ENCODE measurements around the gene SYNRG. TPM values are rescaled to one million over a fixed set of nuclear protein-coding genes. Genes with fewer than 3 reads are reported as not detected.

SYNRG gene
- total and polyA plus RNA-seq, 2 of the 13 experiments (the other 11 are each of a cell fraction or from before 2014, with no cell fraction given): 7.3 to 8.7 TPM

DNA sequence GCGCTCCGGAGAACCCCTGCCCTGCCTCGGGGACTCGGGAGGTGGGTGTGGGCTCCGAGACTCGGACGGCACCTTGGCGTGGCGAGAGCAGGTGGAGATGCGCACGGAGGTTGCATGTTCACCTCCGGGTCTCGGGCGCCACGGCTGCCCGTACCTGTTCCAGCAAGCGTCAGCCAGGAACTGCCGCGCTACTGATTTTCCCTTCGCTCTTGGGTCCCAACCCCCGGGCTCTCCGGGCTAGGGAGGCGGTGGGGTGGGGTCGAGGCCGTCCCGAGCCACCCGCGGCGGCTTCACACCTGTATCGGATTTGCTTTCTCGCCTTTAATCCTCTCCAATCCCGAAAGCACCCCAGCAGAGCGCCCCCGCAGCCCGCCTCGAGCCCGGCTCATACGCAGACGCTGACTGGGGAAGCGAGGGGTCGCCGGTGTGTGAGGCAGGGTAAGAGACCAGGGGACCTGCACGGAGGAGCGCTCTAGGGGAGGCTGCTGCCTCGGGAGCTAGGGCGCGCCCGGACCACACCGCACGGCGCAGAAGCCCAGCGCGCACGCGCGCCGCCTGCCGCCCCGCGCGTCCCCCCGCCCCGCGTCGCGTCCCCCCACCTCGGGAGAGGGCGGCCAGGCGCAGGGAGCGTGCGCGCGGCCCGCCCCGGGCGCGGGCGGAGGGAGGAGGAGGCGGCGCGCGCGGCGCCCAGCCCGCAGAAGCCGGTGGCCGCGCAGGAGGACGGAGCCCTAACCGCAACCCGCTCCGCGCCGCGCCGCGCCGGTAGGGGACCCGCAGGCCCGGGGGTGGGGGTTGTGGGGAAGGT, 119.8 kb downstream of the SYNRG start, which contains the start of gene DUSP14 (continued):
- TF ChIP-seq, protein P1, sequence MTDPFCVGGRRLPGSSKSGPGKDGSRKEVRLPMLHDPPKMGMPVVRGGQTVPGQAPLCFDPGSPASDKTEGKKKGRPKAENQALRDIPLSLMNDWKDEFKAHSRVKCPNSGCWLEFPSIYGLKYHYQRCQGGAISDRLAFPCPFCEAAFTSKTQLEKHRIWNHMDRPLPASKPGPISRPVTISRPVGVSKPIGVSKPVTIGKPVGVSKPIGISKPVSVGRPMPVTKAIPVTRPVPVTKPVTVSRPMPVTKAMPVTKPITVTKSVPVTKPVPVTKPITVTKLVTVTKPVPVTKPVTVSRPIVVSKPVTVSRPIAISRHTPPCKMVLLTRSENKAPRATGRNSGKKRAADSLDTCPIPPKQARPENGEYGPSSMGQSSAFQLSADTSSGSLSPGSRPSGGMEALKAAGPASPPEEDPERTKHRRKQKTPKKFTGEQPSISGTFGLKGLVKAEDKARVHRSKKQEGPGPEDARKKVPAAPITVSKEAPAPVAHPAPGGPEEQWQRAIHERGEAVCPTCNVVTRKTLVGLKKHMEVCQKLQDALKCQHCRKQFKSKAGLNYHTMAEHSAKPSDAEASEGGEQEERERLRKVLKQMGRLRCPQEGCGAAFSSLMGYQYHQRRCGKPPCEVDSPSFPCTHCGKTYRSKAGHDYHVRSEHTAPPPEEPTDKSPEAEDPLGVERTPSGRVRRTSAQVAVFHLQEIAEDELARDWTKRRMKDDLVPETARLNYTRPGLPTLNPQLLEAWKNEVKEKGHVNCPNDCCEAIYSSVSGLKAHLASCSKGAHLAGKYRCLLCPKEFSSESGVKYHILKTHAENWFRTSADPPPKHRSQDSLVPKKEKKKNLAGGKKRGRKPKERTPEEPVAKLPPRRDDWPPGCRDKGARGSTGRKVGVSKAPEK (CRISPR knock-in tag; IDR thresholded peaks at IDR 0.05; ENCODE audit: borderline replicate concordance): no peak
- TF ChIP-seq ZKSCAN8 (CRISPR knock-in tag; IDR thresholded peaks at IDR 0.05; ENCODE audit: borderline replicate concordance): no peak
- TF ChIP-seq FOXC1 (CRISPR knock-in tag; IDR thresholded peaks at IDR 0.05; ENCODE audit: borderline replicate concordance): no peak; the same call in 1 of the 2 replicates
- TF ChIP-seq, protein P2, sequence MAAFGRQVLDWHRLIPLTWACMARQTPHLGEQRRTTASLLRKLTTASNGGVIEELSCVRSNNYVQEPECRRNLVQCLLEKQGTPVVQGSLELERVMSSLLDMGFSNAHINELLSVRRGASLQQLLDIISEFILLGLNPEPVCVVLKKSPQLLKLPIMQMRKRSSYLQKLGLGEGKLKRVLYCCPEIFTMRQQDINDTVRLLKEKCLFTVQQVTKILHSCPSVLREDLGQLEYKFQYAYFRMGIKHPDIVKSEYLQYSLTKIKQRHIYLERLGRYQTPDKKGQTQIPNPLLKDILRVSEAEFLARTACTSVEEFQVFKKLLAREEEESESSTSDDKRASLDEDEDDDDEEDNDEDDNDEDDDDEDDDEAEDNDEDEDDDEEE (CRISPR knock-in tag; IDR thresholded peaks at IDR 0.05): no peak
- TF ChIP-seq MBNL3 (CRISPR knock-in tag; conservative IDR thresholded peaks at IDR 0.05): no peak
- TF ChIP-seq, protein P3, sequence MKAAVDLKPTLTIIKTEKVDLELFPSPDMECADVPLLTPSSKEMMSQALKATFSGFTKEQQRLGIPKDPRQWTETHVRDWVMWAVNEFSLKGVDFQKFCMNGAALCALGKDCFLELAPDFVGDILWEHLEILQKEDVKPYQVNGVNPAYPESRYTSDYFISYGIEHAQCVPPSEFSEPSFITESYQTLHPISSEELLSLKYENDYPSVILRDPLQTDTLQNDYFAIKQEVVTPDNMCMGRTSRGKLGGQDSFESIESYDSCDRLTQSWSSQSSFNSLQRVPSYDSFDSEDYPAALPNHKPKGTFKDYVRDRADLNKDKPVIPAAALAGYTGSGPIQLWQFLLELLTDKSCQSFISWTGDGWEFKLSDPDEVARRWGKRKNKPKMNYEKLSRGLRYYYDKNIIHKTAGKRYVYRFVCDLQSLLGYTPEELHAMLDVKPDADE (CRISPR knock-in tag; IDR thresholded peaks at IDR 0.05): no peak; the same call in 1 of the 2 replicates
- TF ChIP-seq ARNTL (CRISPR knock-in tag; IDR thresholded peaks at IDR 0.05): no peak
- TF ChIP-seq NR2F2 (IDR thresholded peaks at IDR 0.05; ENCODE audit: borderline replicate concordance, low read depth): no peak
- TF ChIP-seq ZNF160 (CRISPR knock-in tag; IDR thresholded peaks at IDR 0.05): no peak
- no peak for TF ChIP-seq CHCHD3 (CRISPR knock-in tag; IDR thresholded peaks at IDR 0.05)
- TF ChIP-seq, protein P4, sequence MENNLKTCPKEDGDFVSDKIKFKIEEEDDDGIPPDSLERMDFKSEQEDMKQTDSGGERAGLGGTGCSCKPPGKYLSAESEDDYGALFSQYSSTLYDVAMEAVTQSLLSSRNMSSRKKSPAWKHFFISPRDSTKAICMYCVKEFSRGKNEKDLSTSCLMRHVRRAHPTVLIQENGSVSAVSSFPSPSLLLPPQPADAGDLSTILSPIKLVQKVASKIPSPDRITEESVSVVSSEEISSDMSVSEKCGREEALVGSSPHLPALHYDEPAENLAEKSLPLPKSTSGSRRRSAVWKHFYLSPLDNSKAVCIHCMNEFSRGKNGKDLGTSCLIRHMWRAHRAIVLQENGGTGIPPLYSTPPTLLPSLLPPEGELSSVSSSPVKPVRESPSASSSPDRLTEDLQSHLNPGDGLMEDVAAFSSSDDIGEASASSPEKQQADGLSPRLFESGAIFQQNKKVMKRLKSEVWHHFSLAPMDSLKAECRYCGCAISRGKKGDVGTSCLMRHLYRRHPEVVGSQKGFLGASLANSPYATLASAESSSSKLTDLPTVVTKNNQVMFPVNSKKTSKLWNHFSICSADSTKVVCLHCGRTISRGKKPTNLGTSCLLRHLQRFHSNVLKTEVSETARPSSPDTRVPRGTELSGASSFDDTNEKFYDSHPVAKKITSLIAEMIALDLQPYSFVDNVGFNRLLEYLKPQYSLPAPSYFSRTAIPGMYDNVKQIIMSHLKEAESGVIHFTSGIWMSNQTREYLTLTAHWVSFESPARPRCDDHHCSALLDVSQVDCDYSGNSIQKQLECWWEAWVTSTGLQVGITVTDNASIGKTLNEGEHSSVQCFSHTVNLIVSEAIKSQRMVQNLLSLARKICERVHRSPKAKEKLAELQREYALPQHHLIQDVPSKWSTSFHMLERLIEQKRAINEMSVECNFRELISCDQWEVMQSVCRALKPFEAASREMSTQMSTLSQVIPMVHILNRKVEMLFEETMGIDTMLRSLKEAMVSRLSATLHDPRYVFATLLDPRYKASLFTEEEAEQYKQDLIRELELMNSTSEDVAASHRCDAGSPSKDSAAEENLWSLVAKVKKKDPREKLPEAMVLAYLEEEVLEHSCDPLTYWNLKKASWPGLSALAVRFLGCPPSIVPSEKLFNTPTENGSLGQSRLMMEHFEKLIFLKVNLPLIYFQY (CRISPR knock-in tag; IDR thresholded peaks at IDR 0.05; ENCODE audit: borderline replicate concordance): peak; percentile 30; the same call in 1 of the 2 replicates
- no peak for TF ChIP-seq ZNF326 (CRISPR knock-in tag; IDR thresholded peaks at IDR 0.05; ENCODE audit: borderline replicate concordance)
- TF ChIP-seq, protein P5, sequence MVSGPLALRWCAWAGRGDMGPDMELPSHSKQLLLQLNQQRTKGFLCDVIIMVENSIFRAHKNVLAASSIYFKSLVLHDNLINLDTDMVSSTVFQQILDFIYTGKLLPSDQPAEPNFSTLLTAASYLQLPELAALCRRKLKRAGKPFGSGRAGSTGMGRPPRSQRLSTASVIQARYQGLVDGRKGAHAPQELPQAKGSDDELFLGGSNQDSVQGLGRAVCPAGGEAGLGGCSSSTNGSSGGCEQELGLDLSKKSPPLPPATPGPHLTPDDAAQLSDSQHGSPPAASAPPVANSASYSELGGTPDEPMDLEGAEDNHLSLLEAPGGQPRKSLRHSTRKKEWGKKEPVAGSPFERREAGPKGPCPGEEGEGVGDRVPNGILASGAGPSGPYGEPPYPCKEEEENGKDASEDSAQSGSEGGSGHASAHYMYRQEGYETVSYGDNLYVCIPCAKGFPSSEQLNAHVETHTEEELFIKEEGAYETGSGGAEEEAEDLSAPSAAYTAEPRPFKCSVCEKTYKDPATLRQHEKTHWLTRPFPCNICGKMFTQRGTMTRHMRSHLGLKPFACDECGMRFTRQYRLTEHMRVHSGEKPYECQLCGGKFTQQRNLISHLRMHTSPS (CRISPR knock-in tag; IDR thresholded peaks at IDR 0.05; ENCODE audit: low read depth): no peak
- TF ChIP-seq NFRKB (IDR thresholded peaks at IDR 0.05): no peak
- TF ChIP-seq, protein P6, sequence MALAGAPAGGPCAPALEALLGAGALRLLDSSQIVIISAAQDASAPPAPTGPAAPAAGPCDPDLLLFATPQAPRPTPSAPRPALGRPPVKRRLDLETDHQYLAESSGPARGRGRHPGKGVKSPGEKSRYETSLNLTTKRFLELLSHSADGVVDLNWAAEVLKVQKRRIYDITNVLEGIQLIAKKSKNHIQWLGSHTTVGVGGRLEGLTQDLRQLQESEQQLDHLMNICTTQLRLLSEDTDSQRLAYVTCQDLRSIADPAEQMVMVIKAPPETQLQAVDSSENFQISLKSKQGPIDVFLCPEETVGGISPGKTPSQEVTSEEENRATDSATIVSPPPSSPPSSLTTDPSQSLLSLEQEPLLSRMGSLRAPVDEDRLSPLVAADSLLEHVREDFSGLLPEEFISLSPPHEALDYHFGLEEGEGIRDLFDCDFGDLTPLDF (CRISPR knock-in tag; IDR thresholded peaks at IDR 0.05): no peak; the same call in 1 of the 2 replicates
- TF ChIP-seq HIVEP1 (CRISPR knock-in tag; IDR thresholded peaks at IDR 0.05): peak; percentile 61; the same call in 1 of the 2 replicates
- TF ChIP-seq ZFP1 (CRISPR knock-in tag; IDR thresholded peaks at IDR 0.05): no peak

Measured in HepG2 (cell line).